ENCODE data around the gene CHD1L.

The CHD1L gene

GRCh38 chr1:147334292-147334691 is 91.8 kb downstream of the CHD1L start:
- TF ChIP-seq CTCF (IDR thresholded peaks at IDR 0.05; ENCODE audit: low read depth, low read length, missing control alignments): no peak
- in situ Hi-C loops (cut with HindIII; ENCODE audit: low sequenced_read_pairs): no loop called here
- no peak overlapping the region for H3K4me3 ChIP-seq (ENCODE audit: low read depth, low read length)
- DNase-seq (ENCODE audit: low read depth): no peak

GRCh38 chr1:147336291-147336690 is 93.8 kb downstream of the CHD1L start:
- in situ Hi-C loops (cut with HindIII; ENCODE audit: low sequenced_read_pairs): no loop called here
- no peak for TF ChIP-seq CTCF (IDR thresholded peaks at IDR 0.05; ENCODE audit: low read depth, low read length, missing control alignments)
- no peak for DNase-seq (ENCODE audit: low read depth)
- no peak overlapping the region for H3K4me3 ChIP-seq (ENCODE audit: low read depth, low read length)

GRCh38 chr1:147337040-147337630 is 94.7 kb downstream of the CHD1L start:
- in situ Hi-C loops (cut with HindIII; ENCODE audit: low sequenced_read_pairs): no loop called here
- DNase-seq (ENCODE audit: low read depth): no peak
- TF ChIP-seq CTCF (IDR thresholded peaks at IDR 0.05; ENCODE audit: low read depth, low read length, missing control alignments): no peak
- H3K4me3 ChIP-seq (ENCODE audit: low read depth, low read length): no peak overlapping the region

GRCh38 chr1:147338571-147338970 is 96.1 kb downstream of the CHD1L start:
- in situ Hi-C loops (cut with HindIII; ENCODE audit: low sequenced_read_pairs): no loop called here
- no peak for DNase-seq (ENCODE audit: low read depth)
- no peak overlapping the region for H3K4me3 ChIP-seq (ENCODE audit: low read depth, low read length)
- TF ChIP-seq CTCF (IDR thresholded peaks at IDR 0.05; ENCODE audit: low read depth, low read length, missing control alignments): no peak

GRCh38 chr1:147341246-147341645 is 98.8 kb downstream of the CHD1L start:
- no peak for DNase-seq (ENCODE audit: low read depth)
- no peak for TF ChIP-seq CTCF (IDR thresholded peaks at IDR 0.05; ENCODE audit: low read depth, low read length, missing control alignments)
- H3K4me3 ChIP-seq (ENCODE audit: low read depth, low read length): no peak overlapping the region
- in situ Hi-C loops (cut with HindIII; ENCODE audit: low sequenced_read_pairs): no loop called here

All from astrocyte of the cerebellum (primary cell).